ENCODE data around the gene MT1B.

The MT1B gene

DNA sequence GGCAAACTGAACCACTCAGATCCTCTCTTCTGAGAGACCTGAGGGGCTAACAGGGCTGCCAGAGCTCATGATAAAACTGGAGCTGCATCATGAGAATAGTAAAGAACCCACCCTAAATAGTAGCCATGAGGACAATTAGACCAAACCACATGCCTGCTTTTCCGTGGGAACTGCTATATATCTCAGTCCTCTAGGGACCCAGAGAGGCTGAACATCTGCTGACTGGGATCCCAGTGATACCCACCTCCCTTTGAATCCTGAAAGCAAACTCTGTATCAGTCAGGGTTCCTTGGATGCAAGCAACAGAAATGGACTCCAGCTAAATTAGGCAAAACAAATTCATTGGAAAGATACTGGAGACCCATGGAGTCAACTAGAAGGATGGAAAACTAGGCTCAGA lies 37.1 kb downstream of the MT1B start:
- Histone ChIP-seq H3K27me3 (ENCODE audit: control insufficient read depth, low read length) (peaks cover 18% of the 10 kb centered on the region; the same call in 1 of the 2 replicates), H4K20me1 (ENCODE audit: control insufficient read depth, insufficient read depth, low read depth, low read length) (no peaks in the 10 kb centered on the region), H3K4me3 (ENCODE audit: low read length) (no peak overlapping the region), H3K9me2 (replicated peaks; ENCODE audit: control insufficient read depth, low read length) (no peaks in the 10 kb centered on the region), H3K79me2 (ENCODE audit: control insufficient read depth, low read length) (no peaks in the 10 kb centered on the region), H3F3A (ENCODE audit: control insufficient read depth, insufficient read depth) (no peaks in the 10 kb centered on the region), H3K9me3 (ENCODE audit: control insufficient read depth, insufficient read depth, low read length) (no peaks in the 10 kb centered on the region), H3K4me2 (ENCODE audit: low read length) (no peak overlapping the region), H3K4me1 (ENCODE audit: control insufficient read depth, low read length) (no peaks in the 10 kb centered on the region), H3K36me3 (ENCODE audit: control insufficient read depth, low read length) (no peaks in the 10 kb centered on the region), H3K27ac (ENCODE audit: low read depth, low read length) (no peak overlapping the region)
- TF ChIP-seq, protein P1, sequence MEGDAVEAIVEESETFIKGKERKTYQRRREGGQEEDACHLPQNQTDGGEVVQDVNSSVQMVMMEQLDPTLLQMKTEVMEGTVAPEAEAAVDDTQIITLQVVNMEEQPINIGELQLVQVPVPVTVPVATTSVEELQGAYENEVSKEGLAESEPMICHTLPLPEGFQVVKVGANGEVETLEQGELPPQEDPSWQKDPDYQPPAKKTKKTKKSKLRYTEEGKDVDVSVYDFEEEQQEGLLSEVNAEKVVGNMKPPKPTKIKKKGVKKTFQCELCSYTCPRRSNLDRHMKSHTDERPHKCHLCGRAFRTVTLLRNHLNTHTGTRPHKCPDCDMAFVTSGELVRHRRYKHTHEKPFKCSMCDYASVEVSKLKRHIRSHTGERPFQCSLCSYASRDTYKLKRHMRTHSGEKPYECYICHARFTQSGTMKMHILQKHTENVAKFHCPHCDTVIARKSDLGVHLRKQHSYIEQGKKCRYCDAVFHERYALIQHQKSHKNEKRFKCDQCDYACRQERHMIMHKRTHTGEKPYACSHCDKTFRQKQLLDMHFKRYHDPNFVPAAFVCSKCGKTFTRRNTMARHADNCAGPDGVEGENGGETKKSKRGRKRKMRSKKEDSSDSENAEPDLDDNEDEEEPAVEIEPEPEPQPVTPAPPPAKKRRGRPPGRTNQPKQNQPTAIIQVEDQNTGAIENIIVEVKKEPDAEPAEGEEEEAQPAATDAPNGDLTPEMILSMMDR (IDR thresholded peaks at IDR 0.05; ENCODE audit: low read depth, low read length, poor library complexity, severe bottlenecking): no peak
- TF ChIP-seq EZH2phosphoT487 (IDR thresholded peaks at IDR 0.05; ENCODE audit: borderline replicate concordance, low read length): no peak

DNA sequence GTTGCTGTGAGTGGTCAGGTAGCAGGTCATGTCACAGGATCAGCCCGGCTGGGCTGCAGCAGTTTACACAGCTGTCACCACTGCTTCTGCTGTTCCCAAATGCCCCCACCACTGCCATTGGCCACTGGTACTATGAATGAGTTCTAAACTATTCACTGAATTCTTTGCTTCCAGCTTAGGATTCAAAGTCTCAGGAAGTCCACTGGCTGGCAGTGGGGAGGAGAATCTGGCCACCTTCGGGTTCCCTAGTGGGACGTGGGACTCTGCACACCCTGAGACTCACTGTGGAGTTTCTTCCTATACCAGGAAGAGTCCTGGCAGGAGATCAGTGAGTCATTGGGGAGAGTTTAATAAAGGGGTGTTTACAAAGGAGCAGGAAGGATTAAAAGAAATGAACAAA lies 37.5 kb downstream of the MT1B start:
- H3K4me2 ChIP-seq (ENCODE audit: low read length): no peak overlapping the region
- H4K20me1 ChIP-seq (ENCODE audit: control insufficient read depth, insufficient read depth, low read depth, low read length): no peaks in the 10 kb centered on the region
- H3K79me2 ChIP-seq (ENCODE audit: control insufficient read depth, low read length): no peaks in the 10 kb centered on the region
- no peak overlapping the region for H3K27ac ChIP-seq (ENCODE audit: low read depth, low read length)
- no peaks in the 10 kb centered on the region for H3K4me1 ChIP-seq (ENCODE audit: control insufficient read depth, low read length)
- H3K27me3 ChIP-seq (ENCODE audit: control insufficient read depth, low read length): peaks cover 18% of the 10 kb centered on the region; the same call in 1 of the 2 replicates
- H3K4me3 ChIP-seq (ENCODE audit: low read length): no peak overlapping the region
- H3F3A ChIP-seq (ENCODE audit: control insufficient read depth, insufficient read depth): no peaks in the 10 kb centered on the region
- TF ChIP-seq EZH2phosphoT487 (IDR thresholded peaks at IDR 0.05; ENCODE audit: borderline replicate concordance, low read length): no peak
- TF ChIP-seq, protein P1 (IDR thresholded peaks at IDR 0.05; ENCODE audit: low read depth, low read length, poor library complexity, severe bottlenecking): no peak
- no peaks in the 10 kb centered on the region for H3K36me3 ChIP-seq (ENCODE audit: control insufficient read depth, low read length)
- no peaks in the 10 kb centered on the region for H3K9me3 ChIP-seq (ENCODE audit: control insufficient read depth, insufficient read depth, low read length)
- H3K9me2 ChIP-seq (replicated peaks; ENCODE audit: control insufficient read depth, low read length): no peaks in the 10 kb centered on the region

DNA sequence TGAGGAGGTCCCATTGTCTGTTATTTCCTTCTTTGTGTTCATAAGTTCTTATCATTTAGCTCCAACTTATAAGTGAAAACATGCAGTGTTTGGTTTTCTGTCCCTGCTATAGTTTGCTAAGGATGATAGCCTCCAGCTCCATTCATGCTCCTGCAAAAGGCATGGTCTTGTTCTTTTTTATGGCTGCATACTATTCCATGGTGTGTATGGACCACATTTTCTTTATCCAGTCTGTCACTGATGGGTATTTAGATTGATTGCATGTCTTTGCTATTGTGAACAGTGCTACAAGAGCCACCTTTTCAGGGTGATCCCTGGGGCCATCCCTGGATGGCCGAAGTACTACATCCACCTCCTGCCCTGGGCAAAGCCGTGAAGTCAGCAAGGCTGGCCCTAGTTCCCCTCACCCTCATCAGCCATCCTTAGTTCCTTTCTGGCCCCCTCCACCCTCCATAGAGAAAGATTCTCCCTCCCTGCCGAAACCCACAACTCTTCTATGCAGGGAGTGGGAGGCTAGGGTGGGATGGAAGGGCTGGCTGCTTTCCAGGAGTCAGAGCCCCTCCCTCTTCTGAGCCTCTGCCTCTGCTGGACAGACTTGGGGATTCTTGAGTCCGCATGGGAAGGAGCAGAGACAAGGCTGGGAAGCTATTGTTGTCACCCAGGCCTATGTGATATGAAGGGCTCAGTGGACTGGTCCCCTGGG lies 38.9 kb downstream of the MT1B start:
- no peak overlapping the region for H3K4me2 ChIP-seq (ENCODE audit: low read length)
- H3F3A ChIP-seq (ENCODE audit: control insufficient read depth, insufficient read depth): no peaks in the 10 kb centered on the region
- TF ChIP-seq, protein P1 (IDR thresholded peaks at IDR 0.05; ENCODE audit: low read depth, low read length, poor library complexity, severe bottlenecking): no peak
- no peak for TF ChIP-seq EZH2phosphoT487 (IDR thresholded peaks at IDR 0.05; ENCODE audit: borderline replicate concordance, low read length)
- H4K20me1 ChIP-seq (ENCODE audit: control insufficient read depth, insufficient read depth, low read depth, low read length): no peaks in the 10 kb centered on the region
- H3K4me3 ChIP-seq (ENCODE audit: low read length): no peak overlapping the region
- H3K27ac ChIP-seq (ENCODE audit: low read depth, low read length): no peak overlapping the region
- H3K9me3 ChIP-seq (ENCODE audit: control insufficient read depth, insufficient read depth, low read length): no peaks in the 10 kb centered on the region
- no peaks in the 10 kb centered on the region for H3K9me2 ChIP-seq (replicated peaks; ENCODE audit: control insufficient read depth, low read length)
- H3K4me1 ChIP-seq (ENCODE audit: control insufficient read depth, low read length): no peaks in the 10 kb centered on the region
- no peaks in the 10 kb centered on the region for H3K79me2 ChIP-seq (ENCODE audit: control insufficient read depth, low read length)
- H3K36me3 ChIP-seq (ENCODE audit: control insufficient read depth, low read length): no peaks in the 10 kb centered on the region
- peaks cover 18% of the 10 kb centered on the region; the same call in 1 of the 2 replicates for H3K27me3 ChIP-seq (ENCODE audit: control insufficient read depth, low read length)
